Ascending aorta (tissue), 2 donors: ENCODE data around the gene RFX3. TPM values are rescaled to one million over a fixed set of nuclear protein-coding genes. Genes with fewer than 3 reads are reported as not detected.
A peak's percentile ranks its signal among the peaks of the same experiment; 100 is the strongest.

Experiments used
- DNase-seq, 2 donors: peaks; one replicate each; pipeline ENCODE4 v3.0.0-alpha.2; 2019; ENCODE audit warnings: low spot score in 2 of 2
- H3K27ac ChIP-seq, 2 donors: fragments of 200-600 bp; sonication (generic); one replicate each; pipeline ENCODE4 v1.5.1; 2016 to 2017; ENCODE audit warnings: mild to moderate bottlenecking in 1 of 2
- H3K27me3 ChIP-seq: fragments of 200-600 bp; sonication (generic); one replicate; pipeline ENCODE4 v1.5.1; 2017
- H3K36me3 ChIP-seq, 2 donors: fragments of 200-600 bp; sonication (generic); one replicate each; pipeline ENCODE4 v1.5.1; 2016
- H3K4me1 ChIP-seq, 2 donors: fragments of 200-600 bp; sonication (generic); one replicate each; pipeline ENCODE4 v1.5.1; 2016 to 2017; ENCODE audit warnings: mild to moderate bottlenecking in 1 of 2
- H3K4me3 ChIP-seq, 2 donors: fragments of 200-600 bp; sonication (generic); one replicate each; pipeline ENCODE4 v1.5.1; 2016 to 2017; ENCODE audit warnings: mild to moderate bottlenecking in 1 of 2
- H3K9me3 ChIP-seq, 2 donors: fragments of 200-600 bp; sonication (generic); one replicate each; pipeline ENCODE4 v1.5.1; 2016
- CTCF ChIP-seq, 3 experiments: fragments of 200-600 bp in 2 of 3; fragments of 450-650 bp in 1 of 3; sonication (generic) in 2 of 3; IDR thresholded peaks; one replicate each; pipeline ENCODE4 v1.5.1; 2016 to 2019; ENCODE audit warnings: antibody characterized with exemption in 3 of 3, mild to moderate bottlenecking in 1 of 3, moderate library complexity in 1 of 3
- intact Hi-C: fragments of 100-400 bp; cut with DNase I; formaldehyde crosslinking; loops from one replicate; pipeline ENCODE4 v1.15.1; 2023
- total RNA-seq: library from RNA; depleted of rRNA; stranded (reverse); fragments of >200 nt; gene quantifications from one replicate; pipeline ENCODE4 v1.1.0, GENCODE V29; 2016

RFX3 gene
- total RNA-seq, 1 donor from 2014 or later, result 4.0 TPM

DNA sequence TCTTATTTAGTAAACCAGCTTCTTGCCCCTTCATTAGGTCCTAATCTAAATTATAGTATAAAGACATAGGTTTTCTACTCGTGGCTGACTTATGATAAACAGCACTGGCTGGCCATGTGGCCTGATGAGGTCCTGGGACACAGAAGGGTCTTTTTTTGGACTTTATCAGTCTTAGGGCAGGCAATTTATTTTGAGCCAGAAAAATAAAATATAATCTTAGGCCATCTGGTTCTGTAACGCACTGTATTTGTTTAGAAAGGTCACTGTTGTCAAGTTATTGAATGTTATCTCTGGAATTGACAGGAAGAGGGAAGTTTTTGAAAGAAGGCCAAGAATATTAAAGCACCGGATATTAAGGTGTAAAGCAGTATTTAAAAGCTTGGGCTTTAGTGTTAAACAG, 53.9 kb downstream of the RFX3 start:
- DNase-seq, result no peak
- Histone ChIP-seq H3K9me3 (no peaks in the 10 kb centered on the region), H3K36me3 (no peaks in the 10 kb centered on the region), H3K27ac (no peak overlapping the region), H3K4me3 (no peak overlapping the region), H3K4me1 (no peaks in the 10 kb centered on the region), H3K27me3 (no peaks in the 10 kb centered on the region)
- no peak for TF ChIP-seq CTCF (IDR thresholded peaks at IDR 0.05)
- intact Hi-C loops, result no loop called here

DNA sequence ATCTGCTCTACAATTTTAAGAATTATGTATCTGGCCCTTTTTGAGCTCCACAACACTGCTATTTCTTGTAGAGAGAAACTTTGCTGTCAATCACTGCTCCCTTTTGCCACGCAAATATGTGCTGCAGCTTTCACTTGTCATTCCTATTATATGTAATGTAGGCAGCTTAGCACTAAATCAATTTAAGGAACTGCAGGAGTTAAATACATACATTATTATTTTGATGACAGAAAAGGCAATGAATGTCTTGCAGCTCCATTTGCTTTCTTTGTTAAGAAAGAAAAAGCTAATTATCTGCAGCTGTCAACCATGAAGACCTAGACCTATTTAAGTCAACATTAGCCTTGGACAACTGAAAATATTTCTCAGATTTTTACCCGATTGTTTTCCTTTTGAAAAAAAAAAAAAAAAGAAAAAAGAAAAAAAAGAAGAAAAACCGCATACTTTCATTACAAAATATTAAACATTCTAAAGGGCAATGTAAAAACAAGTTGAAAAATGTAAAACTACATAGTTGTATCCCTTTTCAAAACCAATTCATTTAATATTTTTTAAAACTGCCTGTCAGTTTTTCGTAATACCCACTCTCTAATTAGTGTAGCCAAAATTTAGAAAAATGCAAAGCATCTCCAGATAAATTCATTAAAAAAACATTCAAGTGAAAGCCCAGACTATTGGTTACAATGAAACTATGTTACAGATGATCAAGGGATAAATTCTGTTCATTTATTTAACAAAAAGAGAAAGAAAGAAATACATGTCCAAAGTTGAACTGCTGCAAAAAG, 57.2 kb downstream of the RFX3 start:
- Histone ChIP-seq H3K27ac (no peak overlapping the region), H3K36me3 (no peaks in the 10 kb centered on the region), H3K9me3 (no peaks in the 10 kb centered on the region), H3K27me3 (no peaks in the 10 kb centered on the region), H3K4me1 (no peaks in the 10 kb centered on the region), H3K4me3 (no peak overlapping the region)
- no peak for TF ChIP-seq CTCF (IDR thresholded peaks at IDR 0.05)
- DNase-seq, result no peak
- intact Hi-C loops, result no loop called here

DNA sequence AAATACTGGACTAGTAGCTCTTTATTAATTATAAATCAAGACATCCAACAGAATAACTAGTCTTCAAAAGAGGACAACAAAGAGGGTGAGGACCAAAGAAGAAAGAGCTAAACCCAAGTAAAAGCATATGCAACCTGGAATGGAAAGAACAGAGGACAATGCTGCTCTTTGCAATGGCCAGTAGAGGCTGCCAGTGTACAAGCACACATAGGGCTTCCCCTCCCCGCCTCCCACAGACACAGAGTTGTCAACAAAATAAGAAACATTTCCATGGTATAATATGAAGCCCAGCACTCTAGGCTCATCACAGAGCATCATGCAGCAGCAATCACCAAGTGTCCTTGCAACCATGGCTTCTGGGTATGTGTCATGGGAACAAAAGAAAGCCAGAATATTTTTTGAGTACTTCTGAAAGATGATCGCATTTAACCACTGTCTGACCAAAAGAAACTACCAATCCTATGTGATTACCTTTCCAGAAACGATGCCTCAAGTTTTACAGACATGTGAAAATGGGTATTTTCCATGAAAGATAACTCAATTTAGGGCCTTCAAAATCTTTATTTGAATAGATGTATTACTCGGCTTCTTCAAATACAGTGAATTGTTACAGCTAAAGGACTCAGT, 58.1 kb downstream of the RFX3 start:
- Histone ChIP-seq H3K4me1 (no peaks in the 10 kb centered on the region), H3K4me3 (no peak overlapping the region), H3K36me3 (no peaks in the 10 kb centered on the region), H3K27ac (no peak overlapping the region), H3K27me3 (no peaks in the 10 kb centered on the region), H3K9me3 (no peaks in the 10 kb centered on the region)
- DNase-seq, result peak; percentile 11 to 66
- intact Hi-C loops, result no loop called here
- TF ChIP-seq CTCF (IDR thresholded peaks at IDR 0.05), result peak in 2 of 3 experiments; percentile 39 to 67

GRCh38 chr9:3464033-3464638, 61.7 kb downstream of the RFX3 start:
- intact Hi-C loops, result no loop called here
- Histone ChIP-seq H3K27me3 (no peaks in the 10 kb centered on the region), H3K27ac (no peak overlapping the region), H3K9me3 (no peaks in the 10 kb centered on the region), H3K36me3 (no peaks in the 10 kb centered on the region), H3K4me1 (no peaks in the 10 kb centered on the region), H3K4me3 (no peak overlapping the region)
- DNase-seq, result no peak
- no peak for TF ChIP-seq CTCF (IDR thresholded peaks at IDR 0.05)

GRCh38 chr9:3458806-3459475, 66.9 kb downstream of the RFX3 start:
- H3K36me3 ChIP-seq, result no peaks in the 10 kb centered on the region
- no peaks in the 10 kb centered on the region for H3K9me3 ChIP-seq
- TF ChIP-seq CTCF (IDR thresholded peaks at IDR 0.05), result no peak
- H3K4me1 ChIP-seq, result no peaks in the 10 kb centered on the region
- H3K4me3 ChIP-seq, result no peak overlapping the region
- no peaks in the 10 kb centered on the region for H3K27me3 ChIP-seq
- intact Hi-C loops, result no loop called here
- no peak for DNase-seq
- H3K27ac ChIP-seq, result no peak overlapping the region
